NAMALWA (cell line): Measurements from ENCODE around the gene NECTIN2.
"Not testable (repeated sequence)": the region's sequence is repeated elsewhere in the genome, so short reads cannot be mapped to it uniquely, and the experiment has no call there.

Experiments used
- DNase-seq: peaks from one replicate; pipeline ENCODE4 v3.0.0-alpha.2; 2015; ENCODE audit warnings: low spot score

Gene NECTIN2

GRCh38 chr19:44817725-44818465 is 28.2 kb upstream of the NECTIN2 start:
- DNase-seq, result no peak

GRCh38 chr19:44818466-44819031 is 27.5 kb upstream of the NECTIN2 start:
- DNase-seq, result no peak

GRCh38 chr19:44819246-44819832 is 26.8 kb upstream of the NECTIN2 start:
- no peak for DNase-seq

- DNase-seq, result no peak
Measured at GRCh38 chr19:44820648-44821609, 25.2 kb upstream of the NECTIN2 start.

GRCh38 chr19:44822177-44822576 is 23.9 kb upstream of the NECTIN2 start:
- DNase-seq, result no peak

GRCh38 chr19:44822670-44823372 is 23.3 kb upstream of the NECTIN2 start:
- no peak for DNase-seq

- DNase-seq, result no peak
Measured at GRCh38 chr19:44823373-44823698, 22.8 kb upstream of the NECTIN2 start.

GRCh38 chr19:44824761-44825160 is 21.3 kb upstream of the NECTIN2 start:
- no peak for DNase-seq

- DNase-seq, result not testable (repeated sequence)
Measured at GRCh38 chr19:44832875-44833274, 13.2 kb upstream of the NECTIN2 start.

GRCh38 chr19:44834399-44834798 is 11.7 kb upstream of the NECTIN2 start:
- not testable (repeated sequence) for DNase-seq

- DNase-seq, result no peak
Measured at GRCh38 chr19:44839276-44839675, 6.8 kb upstream of the NECTIN2 start.

GRCh38 chr19:44840811-44841210 is 5.3 kb upstream of the NECTIN2 start:
- DNase-seq, result no peak

- DNase-seq, result no peak
Measured at GRCh38 chr19:44841231-44841630, 4.9 kb upstream of the NECTIN2 start.

GRCh38 chr19:44845286-44845611 is 848 bp upstream of the NECTIN2 start:
- DNase-seq, result no peak

- no peak for DNase-seq
Measured at GRCh38 chr19:44846455-44847143, 502 bp downstream of the NECTIN2 start.

- DNase-seq, result no peak
Measured at GRCh38 chr19:44847144-44848035, 1.3 kb downstream of the NECTIN2 start.

- DNase-seq, result peak; percentile 49
Measured at GRCh38 chr19:44848036-44848811, 2.1 kb downstream of the NECTIN2 start.

- DNase-seq, result no peak
Measured at GRCh38 chr19:44848812-44849447, 2.8 kb downstream of the NECTIN2 start.

GRCh38 chr19:44850641-44851109 is 4.6 kb downstream of the NECTIN2 start:
- DNase-seq, result no peak
